HL-60 (cell line): Measurements from ENCODE around the gene CPN2.

Experiments
- GABPA ChIP-seq: IDR thresholded peaks from 2 replicates; pipeline ENCODE4 v1.6.1; 2012; ENCODE audit warnings: low read depth
- POLR2AphosphoS5 ChIP-seq: IDR thresholded peaks from 2 replicates; pipeline ENCODE4 v1.6.1; 2012; ENCODE audit warnings: low read depth
- REST ChIP-seq: IDR thresholded peaks from 2 replicates; pipeline ENCODE4 v1.6.1; 2012; ENCODE audit warnings: low read depth; ENCODE audit not compliant: insufficient replicate concordance
- TF ChIP-seq, protein P1 (sequence below): IDR thresholded peaks from one replicate; pipeline ENCODE4 v1.5.1; 2011; ENCODE audit warnings: low read length, control low read depth, inconsistent platforms; ENCODE audit not compliant: insufficient read depth

DNA sequence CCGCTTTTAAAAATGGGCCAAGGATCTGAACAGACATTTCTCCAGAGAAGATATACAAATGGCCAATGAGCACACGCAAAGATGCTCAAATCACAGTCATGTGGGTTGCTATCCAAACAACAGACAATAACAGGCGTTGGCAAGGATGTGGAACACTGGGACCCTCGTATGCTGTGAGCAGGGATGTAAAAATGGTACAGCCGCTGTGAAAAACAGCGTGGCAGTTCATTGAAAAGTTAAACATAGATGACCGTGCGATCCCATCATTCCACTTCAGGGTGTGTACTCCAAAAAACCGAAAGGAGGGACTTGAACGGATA is 25.1 kb upstream of the CPN2 start:
- TF ChIP-seq GABPA (no peak), REST (no peak), POLR2AphosphoS5 (no peak)
- TF ChIP-seq, protein P1, sequence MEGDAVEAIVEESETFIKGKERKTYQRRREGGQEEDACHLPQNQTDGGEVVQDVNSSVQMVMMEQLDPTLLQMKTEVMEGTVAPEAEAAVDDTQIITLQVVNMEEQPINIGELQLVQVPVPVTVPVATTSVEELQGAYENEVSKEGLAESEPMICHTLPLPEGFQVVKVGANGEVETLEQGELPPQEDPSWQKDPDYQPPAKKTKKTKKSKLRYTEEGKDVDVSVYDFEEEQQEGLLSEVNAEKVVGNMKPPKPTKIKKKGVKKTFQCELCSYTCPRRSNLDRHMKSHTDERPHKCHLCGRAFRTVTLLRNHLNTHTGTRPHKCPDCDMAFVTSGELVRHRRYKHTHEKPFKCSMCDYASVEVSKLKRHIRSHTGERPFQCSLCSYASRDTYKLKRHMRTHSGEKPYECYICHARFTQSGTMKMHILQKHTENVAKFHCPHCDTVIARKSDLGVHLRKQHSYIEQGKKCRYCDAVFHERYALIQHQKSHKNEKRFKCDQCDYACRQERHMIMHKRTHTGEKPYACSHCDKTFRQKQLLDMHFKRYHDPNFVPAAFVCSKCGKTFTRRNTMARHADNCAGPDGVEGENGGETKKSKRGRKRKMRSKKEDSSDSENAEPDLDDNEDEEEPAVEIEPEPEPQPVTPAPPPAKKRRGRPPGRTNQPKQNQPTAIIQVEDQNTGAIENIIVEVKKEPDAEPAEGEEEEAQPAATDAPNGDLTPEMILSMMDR: no peak
